AG09309 (cell line): Measurements from ENCODE around the gene SGSM1.

Experiments
- DNase-seq: peaks from one replicate; pipeline ENCODE4 v3.0.0-alpha.2; 2010; ENCODE audit warnings: low read depth
- H3K4me3 ChIP-seq: 2 replicates; pipeline ENCODE4 v1.5.1; 2011; ENCODE audit warnings: mild to moderate bottlenecking, low read depth, low read length, moderate library complexity; ENCODE audit not compliant: control insufficient read depth
- CTCF ChIP-seq: IDR thresholded peaks from 2 replicates; pipeline ENCODE4 v1.5.1; 2011; ENCODE audit warnings: mild to moderate bottlenecking, low read depth, low read length, inconsistent platforms; ENCODE audit not compliant: insufficient read depth, control insufficient read depth; ENCODE audit errors: missing control alignments

The SGSM1 gene

GRCh38 chr22:24947881-24948280 is 141.9 kb downstream of the SGSM1 start:
- no peak for DNase-seq
- TF ChIP-seq CTCF: no peak
- no peak overlapping the region for H3K4me3 ChIP-seq

- no peak for TF ChIP-seq CTCF
- no peak overlapping the region for H3K4me3 ChIP-seq
- DNase-seq: no peak
These were observed 142.6 kb downstream of the SGSM1 start for GRCh38 chr22:24948356-24949202.

DNA sequence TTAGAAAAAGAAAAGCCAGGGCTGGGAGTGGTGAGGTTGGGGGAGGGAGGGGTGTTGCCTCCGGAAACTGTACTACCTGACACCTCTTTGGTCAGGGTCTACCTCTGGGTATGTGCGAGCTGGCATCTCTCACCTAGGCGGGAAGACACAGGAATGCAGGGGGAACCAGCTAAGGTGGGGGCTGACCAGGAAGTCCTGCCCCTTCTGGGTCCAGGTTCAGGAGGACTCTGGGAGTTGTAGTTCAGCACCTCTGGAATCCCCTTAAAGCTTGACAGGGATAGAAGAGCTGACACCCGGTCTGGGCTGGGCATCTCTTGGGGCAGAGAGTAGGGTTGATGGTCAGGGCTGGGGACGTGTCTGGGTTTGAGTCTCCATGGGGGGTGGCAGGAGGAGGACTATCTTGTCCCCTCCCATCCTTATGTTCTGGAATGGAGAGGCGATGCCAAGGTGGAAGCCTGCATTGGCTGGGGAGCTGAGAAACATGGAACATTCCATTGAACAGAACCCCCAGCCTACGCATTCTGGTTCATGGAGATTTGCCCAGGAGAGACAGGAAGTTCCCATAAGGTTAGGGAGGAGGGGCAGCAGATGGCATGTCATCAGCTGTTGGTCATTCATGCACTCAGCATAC is 144.4 kb downstream of the SGSM1 start:
- no peak for DNase-seq
- TF ChIP-seq CTCF: no peak
- H3K4me3 ChIP-seq: no peak overlapping the region

GRCh38 chr22:24951942-24952836 is 146.2 kb downstream of the SGSM1 start, which contains the start of gene KIAA1671:
Gene KIAA1671 (plus strand): TSS chr22:24952716. CDS start chr22:25028000, 75,284 bp downstream.
- DNase-seq: no peak
- peak within 1 kb of the TSS; percentile 54 for H3K4me3 ChIP-seq
- peak; percentile 80 for TF ChIP-seq CTCF

DNA sequence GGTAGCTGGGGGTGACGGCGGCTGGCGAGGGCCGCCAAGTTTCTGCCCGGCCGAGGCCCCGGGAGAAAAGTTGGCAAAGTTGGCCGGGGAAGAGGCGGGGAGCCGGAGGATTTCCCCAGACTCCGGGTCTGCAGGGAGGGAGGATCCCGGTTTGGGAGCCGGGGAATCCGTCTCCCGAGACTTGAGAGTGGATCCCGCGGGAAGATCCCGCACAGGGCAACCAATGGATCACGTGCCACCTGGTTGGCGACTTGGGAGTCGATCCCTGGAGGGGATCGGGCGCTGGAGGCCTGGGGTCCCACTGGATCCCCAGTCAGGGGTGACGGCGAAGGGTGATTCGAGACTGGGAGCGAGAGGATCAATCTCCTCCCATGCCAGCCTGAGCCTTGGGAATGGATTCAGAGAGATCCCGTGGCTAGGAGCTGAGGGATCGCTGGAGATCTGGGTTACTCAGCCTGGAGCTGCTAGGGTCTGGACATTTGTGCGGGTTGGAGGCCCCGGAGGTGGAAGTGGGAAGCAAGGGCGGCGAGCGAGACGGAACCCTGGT is 146.9 kb downstream of the SGSM1 start:
- H3K4me3 ChIP-seq: peak overlapping the region; percentile 38
- DNase-seq: no peak
- TF ChIP-seq CTCF: no peak

DNA sequence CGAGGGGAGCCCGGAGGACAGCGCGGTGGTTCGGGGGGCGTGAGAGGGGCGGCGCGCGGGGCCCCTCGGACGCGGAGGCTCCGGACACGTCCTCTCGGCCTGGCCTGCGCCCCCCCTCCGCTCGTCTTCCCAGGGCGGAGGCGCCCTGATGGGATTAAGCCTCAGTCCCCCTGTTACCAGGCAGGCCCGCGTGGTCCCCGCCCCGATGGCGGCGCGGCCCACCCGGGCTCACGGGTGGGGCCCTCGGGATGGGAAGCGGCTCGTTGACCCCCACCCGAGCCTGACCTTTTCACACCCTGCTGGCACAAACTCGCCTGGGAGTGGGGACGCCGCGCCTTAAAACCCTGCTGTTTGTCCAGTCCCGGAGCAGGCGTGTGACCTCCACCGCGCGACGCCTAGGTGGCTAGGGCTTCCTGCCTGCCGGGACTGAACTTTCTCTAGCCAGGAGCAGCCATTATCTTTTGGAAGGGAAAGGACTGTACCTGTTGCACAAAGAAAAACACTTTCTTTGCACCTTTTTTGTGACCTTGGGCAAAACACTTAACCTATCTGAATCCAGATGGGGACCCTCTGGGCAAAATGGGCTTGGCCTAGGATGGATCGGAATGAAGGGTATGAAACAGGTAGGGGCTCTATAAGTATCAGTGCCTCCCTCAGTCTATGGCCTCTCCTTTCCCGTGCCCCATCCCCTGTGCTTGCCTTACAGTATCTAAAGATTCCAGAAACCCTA is 147.5 kb downstream of the SGSM1 start:
- H3K4me3 ChIP-seq: no peak overlapping the region; the same call in 1 of the 2 replicates
- TF ChIP-seq CTCF: no peak
- DNase-seq: no peak
